ENCODE measurements around the gene RLN3.

RLN3 gene

DNA sequence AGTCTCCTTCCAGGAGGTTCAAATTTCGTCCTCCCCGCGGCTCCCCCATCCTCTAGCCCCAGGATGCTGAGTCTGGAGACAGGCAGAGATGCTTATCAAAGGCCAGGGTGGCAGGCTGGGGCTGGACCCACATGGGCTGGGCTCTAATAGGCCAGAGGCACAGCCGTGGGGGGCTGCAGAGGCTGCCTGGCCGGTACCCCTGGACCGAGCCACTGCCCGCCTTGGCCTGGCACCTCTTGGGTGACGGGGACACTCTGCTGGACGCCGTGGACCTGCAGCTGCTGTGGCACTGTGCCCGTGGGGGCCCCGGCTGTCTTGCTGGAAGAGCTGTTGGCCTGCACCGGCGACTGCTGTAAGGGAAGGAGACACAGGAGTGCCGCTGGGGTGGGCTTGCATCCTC is 47.6 kb upstream of the RLN3 start:
- Histone ChIP-seq H3K27me3 (ENCODE audit: insufficient read depth, low read depth) (no peaks in the 10 kb centered on the region), H3K36me3 (ENCODE audit: insufficient read depth) (no peaks in the 10 kb centered on the region), H3K27ac (no peak overlapping the region), H3K4me1 (ENCODE audit: low read depth, poor library complexity, severe bottlenecking) (no peaks in the 10 kb centered on the region), H3K9ac (no peak overlapping the region), H3K79me2 (ENCODE audit: insufficient read depth, low read depth) (no peaks in the 10 kb centered on the region), H4K20me1 (ENCODE audit: insufficient read depth) (no peaks in the 10 kb centered on the region), H3K4me3 (IDR thresholded peaks at IDR 0.05; ENCODE audit: insufficient read depth, low read depth, low read length) (no peak overlapping the region), H3K4me2 (no peak overlapping the region), H2AFZ (ENCODE audit: low read depth) (no peak overlapping the region)
- TF ChIP-seq, protein P1, sequence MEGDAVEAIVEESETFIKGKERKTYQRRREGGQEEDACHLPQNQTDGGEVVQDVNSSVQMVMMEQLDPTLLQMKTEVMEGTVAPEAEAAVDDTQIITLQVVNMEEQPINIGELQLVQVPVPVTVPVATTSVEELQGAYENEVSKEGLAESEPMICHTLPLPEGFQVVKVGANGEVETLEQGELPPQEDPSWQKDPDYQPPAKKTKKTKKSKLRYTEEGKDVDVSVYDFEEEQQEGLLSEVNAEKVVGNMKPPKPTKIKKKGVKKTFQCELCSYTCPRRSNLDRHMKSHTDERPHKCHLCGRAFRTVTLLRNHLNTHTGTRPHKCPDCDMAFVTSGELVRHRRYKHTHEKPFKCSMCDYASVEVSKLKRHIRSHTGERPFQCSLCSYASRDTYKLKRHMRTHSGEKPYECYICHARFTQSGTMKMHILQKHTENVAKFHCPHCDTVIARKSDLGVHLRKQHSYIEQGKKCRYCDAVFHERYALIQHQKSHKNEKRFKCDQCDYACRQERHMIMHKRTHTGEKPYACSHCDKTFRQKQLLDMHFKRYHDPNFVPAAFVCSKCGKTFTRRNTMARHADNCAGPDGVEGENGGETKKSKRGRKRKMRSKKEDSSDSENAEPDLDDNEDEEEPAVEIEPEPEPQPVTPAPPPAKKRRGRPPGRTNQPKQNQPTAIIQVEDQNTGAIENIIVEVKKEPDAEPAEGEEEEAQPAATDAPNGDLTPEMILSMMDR (conservative IDR thresholded peaks at IDR 0.05; ENCODE audit: low read depth, low read length), result no peak

DNA sequence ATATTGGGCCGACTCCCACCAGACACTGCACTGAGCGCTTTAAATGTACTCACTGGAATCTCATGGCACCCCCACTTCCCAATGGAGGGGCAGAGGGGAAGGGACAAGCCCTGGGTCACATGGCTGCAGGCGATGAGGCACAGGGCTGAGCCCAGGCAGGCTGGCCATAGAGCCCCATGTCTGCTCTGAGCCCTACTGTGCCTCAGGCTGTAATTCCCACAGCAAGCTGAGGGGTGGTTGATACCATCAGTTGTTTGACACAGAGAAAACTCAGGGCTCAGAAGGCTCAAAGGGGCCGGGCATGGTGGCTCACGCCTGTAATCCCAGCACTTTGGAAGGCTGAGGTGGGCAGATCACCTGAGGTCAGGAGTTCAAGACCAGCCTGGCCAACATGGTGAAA is 46.9 kb upstream of the RLN3 start:
- Histone ChIP-seq H3K27ac (no peak overlapping the region), H3K9ac (no peak overlapping the region), H3K4me3 (IDR thresholded peaks at IDR 0.05; ENCODE audit: insufficient read depth, low read depth, low read length) (no peak overlapping the region), H3K36me3 (ENCODE audit: insufficient read depth) (no peaks in the 10 kb centered on the region), H3K4me2 (no peak overlapping the region), H3K4me1 (ENCODE audit: low read depth, poor library complexity, severe bottlenecking) (peaks cover 3% of the 10 kb centered on the region), H3K27me3 (ENCODE audit: insufficient read depth, low read depth) (no peaks in the 10 kb centered on the region), H4K20me1 (ENCODE audit: insufficient read depth) (no peaks in the 10 kb centered on the region), H2AFZ (ENCODE audit: low read depth) (no peak overlapping the region), H3K79me2 (ENCODE audit: insufficient read depth, low read depth) (no peaks in the 10 kb centered on the region)
- TF ChIP-seq, protein P1 (conservative IDR thresholded peaks at IDR 0.05; ENCODE audit: low read depth, low read length), result no peak

DNA sequence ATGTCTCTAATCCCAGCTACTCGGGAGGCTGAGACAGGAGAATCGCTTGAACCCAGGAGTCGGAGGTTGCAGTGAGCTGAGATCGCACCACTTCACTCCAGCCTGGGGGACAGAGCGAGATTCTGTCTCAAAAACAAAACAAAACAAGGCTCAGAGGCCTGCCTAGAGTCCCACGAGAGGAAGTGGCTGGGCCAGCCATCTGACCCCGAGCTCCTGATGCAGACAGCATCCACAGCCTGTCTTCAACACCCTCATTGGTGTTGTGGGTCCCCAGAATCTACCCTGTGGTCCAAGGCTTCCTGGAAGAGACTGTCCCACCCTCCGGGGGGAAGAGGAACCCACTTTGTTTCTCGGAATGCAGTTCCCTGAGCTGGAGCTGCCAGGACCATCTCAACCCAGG is 46.5 kb upstream of the RLN3 start:
- no peaks in the 10 kb centered on the region for H3K27me3 ChIP-seq (ENCODE audit: insufficient read depth, low read depth)
- no peaks in the 10 kb centered on the region for H3K36me3 ChIP-seq (ENCODE audit: insufficient read depth)
- H2AFZ ChIP-seq (ENCODE audit: low read depth), result no peak overlapping the region
- H3K9ac ChIP-seq, result no peak overlapping the region
- no peaks in the 10 kb centered on the region for H4K20me1 ChIP-seq (ENCODE audit: insufficient read depth)
- H3K4me3 ChIP-seq (IDR thresholded peaks at IDR 0.05; ENCODE audit: insufficient read depth, low read depth, low read length), result no peak overlapping the region
- H3K79me2 ChIP-seq (ENCODE audit: insufficient read depth, low read depth), result no peaks in the 10 kb centered on the region
- H3K27ac ChIP-seq, result no peak overlapping the region
- H3K4me1 ChIP-seq (ENCODE audit: low read depth, poor library complexity, severe bottlenecking), result peaks cover 7% of the 10 kb centered on the region
- TF ChIP-seq, protein P1 (conservative IDR thresholded peaks at IDR 0.05; ENCODE audit: low read depth, low read length), result no peak
- no peak overlapping the region for H3K4me2 ChIP-seq

DNA sequence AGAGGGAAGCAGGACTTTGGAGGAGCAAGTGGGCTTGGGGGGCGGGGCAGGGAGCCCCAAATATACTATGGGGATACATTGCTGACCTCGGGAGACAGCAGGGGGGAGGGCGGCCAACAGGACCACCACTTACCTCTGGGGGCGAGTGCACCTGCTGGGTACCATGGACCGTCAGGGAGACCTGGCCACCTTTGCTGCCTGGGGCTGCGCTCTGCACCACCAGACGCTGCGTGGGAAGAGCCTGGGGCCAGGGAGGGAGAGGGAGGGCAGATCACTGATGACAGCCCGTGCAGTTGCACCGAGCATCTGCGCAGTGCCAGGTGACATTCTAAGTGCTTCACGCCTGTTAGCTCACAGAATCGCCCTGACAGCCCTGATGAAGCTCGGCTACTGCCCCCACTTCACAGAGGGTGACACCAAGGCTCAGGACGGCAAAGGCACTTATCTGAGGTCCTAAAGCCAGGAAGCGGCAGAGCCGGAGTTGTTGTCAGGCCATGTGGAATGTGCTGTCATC is 45.9 kb upstream of the RLN3 start:
- no peaks in the 10 kb centered on the region for H4K20me1 ChIP-seq (ENCODE audit: insufficient read depth)
- no peaks in the 10 kb centered on the region for H3K27me3 ChIP-seq (ENCODE audit: insufficient read depth, low read depth)
- H3K4me1 ChIP-seq (ENCODE audit: low read depth, poor library complexity, severe bottlenecking), result peaks cover 12% of the 10 kb centered on the region
- TF ChIP-seq, protein P1 (conservative IDR thresholded peaks at IDR 0.05; ENCODE audit: low read depth, low read length), result no peak
- no peak overlapping the region for H3K4me2 ChIP-seq
- H3K27ac ChIP-seq, result no peak overlapping the region
- no peaks in the 10 kb centered on the region for H3K79me2 ChIP-seq (ENCODE audit: insufficient read depth, low read depth)
- no peaks in the 10 kb centered on the region for H3K36me3 ChIP-seq (ENCODE audit: insufficient read depth)
- no peak overlapping the region for H3K4me3 ChIP-seq (IDR thresholded peaks at IDR 0.05; ENCODE audit: insufficient read depth, low read depth, low read length)
- no peak overlapping the region for H3K9ac ChIP-seq
- H2AFZ ChIP-seq (ENCODE audit: low read depth), result no peak overlapping the region

All from KMS-11 (cell line).